KMS-11 (cell line): ENCODE data around the gene TET2.

ENCODE experiments used
- H2AFZ ChIP-seq: fragments of 200-600 bp; sonication (generic); 2 replicates; pipeline ENCODE4 v1.6.1; 2016; ENCODE audit warnings: antibody characterized with exemption, mixed run types, low read depth
- H3K27ac ChIP-seq: fragments of 200-600 bp; sonication (generic); 2 replicates; pipeline ENCODE4 v1.6.1; 2016; ENCODE audit warnings: mild to moderate bottlenecking, mixed run types
- H3K27me3 ChIP-seq: fragments of 200-600 bp; sonication (generic); 2 replicates; pipeline ENCODE4 v1.6.1; 2017; ENCODE audit warnings: mild to moderate bottlenecking, low read depth, mixed run types, moderate library complexity; ENCODE audit not compliant: insufficient read depth
- H3K36me3 ChIP-seq: fragments of 200-600 bp; sonication (generic); 2 replicates; pipeline ENCODE4 v1.6.1; 2017; ENCODE audit warnings: mild to moderate bottlenecking, mixed run types; ENCODE audit not compliant: insufficient read depth
- H3K4me1 ChIP-seq: fragments of 200-600 bp; sonication (generic); 2 replicates; pipeline ENCODE4 v1.6.1; 2016; ENCODE audit warnings: mild to moderate bottlenecking, low read depth, mixed run types; ENCODE audit not compliant: poor library complexity, severe bottlenecking
- H3K4me2 ChIP-seq: fragments of 200-600 bp; sonication (generic); 2 replicates; pipeline ENCODE4 v1.7.0; 2016; ENCODE audit warnings: mild to moderate bottlenecking, mixed run types
- H3K4me3 ChIP-seq: fragments of 200-600 bp; sonication (generic); IDR thresholded peaks from 2 replicates; pipeline ENCODE4 v1.6.1; 2017; ENCODE audit warnings: low read depth, low read length, mixed read lengths; ENCODE audit not compliant: insufficient read depth
- H3K79me2 ChIP-seq: fragments of 200-600 bp; sonication (generic); 2 replicates; pipeline ENCODE4 v1.6.1; 2016; ENCODE audit warnings: low read depth, mixed run types; ENCODE audit not compliant: insufficient read depth
- H3K9ac ChIP-seq: fragments of 200-600 bp; sonication (generic); 2 replicates; pipeline ENCODE4 v1.6.1; 2016; ENCODE audit warnings: mild to moderate bottlenecking, mixed run types
- H4K20me1 ChIP-seq: fragments of 200-600 bp; sonication (generic); 2 replicates; pipeline ENCODE4 v1.6.1; 2016; ENCODE audit warnings: mild to moderate bottlenecking, mixed run types; ENCODE audit not compliant: insufficient read depth
- TF ChIP-seq, protein P1 (sequence below): fragments of 200-600 bp; sonication (generic); conservative IDR thresholded peaks from 2 replicates; pipeline ENCODE4 v1.6.1; 2017; ENCODE audit warnings: low read depth, mild to moderate bottlenecking, antibody characterized with exemption, low read length, moderate library complexity, mixed read lengths

TET2 gene

DNA sequence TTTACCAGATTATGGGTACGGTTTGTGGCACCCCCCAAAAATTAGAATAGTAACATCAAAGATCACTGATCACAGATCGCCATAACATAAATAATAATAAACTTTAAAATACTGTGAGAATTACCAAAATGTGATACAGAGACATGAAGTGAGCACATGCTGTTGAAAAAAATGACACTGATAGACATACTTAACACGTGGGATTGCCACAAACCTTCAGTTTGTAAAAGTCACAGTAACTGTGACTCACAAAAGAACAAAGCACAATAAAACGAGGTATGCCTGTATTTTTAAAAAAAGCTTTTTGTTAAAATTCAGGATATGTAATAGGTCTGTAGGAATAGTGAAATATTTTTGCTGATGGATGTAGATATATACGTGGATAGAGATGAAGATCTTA lies 93.4 kb downstream of the TET2 start:
- Histone ChIP-seq H3K36me3 (no peaks in the 10 kb centered on the region), H2AFZ (no peak overlapping the region), H3K79me2 (no peaks in the 10 kb centered on the region), H4K20me1 (no peaks in the 10 kb centered on the region), H3K27me3 (no peaks in the 10 kb centered on the region), H3K4me1 (peaks cover 3% of the 10 kb centered on the region), H3K4me2 (no peak overlapping the region), H3K9ac (no peak overlapping the region), H3K4me3 (no peak overlapping the region), H3K27ac (no peak overlapping the region)
- TF ChIP-seq, protein P1, sequence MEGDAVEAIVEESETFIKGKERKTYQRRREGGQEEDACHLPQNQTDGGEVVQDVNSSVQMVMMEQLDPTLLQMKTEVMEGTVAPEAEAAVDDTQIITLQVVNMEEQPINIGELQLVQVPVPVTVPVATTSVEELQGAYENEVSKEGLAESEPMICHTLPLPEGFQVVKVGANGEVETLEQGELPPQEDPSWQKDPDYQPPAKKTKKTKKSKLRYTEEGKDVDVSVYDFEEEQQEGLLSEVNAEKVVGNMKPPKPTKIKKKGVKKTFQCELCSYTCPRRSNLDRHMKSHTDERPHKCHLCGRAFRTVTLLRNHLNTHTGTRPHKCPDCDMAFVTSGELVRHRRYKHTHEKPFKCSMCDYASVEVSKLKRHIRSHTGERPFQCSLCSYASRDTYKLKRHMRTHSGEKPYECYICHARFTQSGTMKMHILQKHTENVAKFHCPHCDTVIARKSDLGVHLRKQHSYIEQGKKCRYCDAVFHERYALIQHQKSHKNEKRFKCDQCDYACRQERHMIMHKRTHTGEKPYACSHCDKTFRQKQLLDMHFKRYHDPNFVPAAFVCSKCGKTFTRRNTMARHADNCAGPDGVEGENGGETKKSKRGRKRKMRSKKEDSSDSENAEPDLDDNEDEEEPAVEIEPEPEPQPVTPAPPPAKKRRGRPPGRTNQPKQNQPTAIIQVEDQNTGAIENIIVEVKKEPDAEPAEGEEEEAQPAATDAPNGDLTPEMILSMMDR = no peak

DNA sequence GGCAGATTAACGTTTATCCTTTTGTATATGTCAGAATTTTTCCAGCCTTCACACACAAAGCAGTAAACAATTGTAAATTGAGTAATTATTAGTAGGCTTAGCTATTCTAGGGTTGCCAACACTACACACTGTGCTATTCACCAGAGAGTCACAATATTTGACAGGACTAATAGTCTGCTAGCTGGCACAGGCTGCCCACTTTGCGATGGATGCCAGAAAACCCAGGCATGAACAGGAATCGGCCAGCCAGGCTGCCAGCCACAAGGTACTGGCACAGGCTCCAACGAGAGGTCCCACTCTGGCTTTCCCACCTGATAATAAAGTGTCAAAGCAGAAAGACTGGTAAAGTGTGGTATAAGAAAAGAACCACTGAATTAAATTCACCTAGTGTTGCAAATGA lies 94.8 kb downstream of the TET2 start:
- H3K9ac ChIP-seq = no peak overlapping the region
- H3K79me2 ChIP-seq = no peaks in the 10 kb centered on the region
- H3K4me2 ChIP-seq = no peak overlapping the region
- H2AFZ ChIP-seq = no peak overlapping the region
- H3K4me3 ChIP-seq = no peak overlapping the region
- H3K27ac ChIP-seq = no peak overlapping the region
- no peaks in the 10 kb centered on the region for H4K20me1 ChIP-seq
- no peaks in the 10 kb centered on the region for H3K4me1 ChIP-seq
- no peaks in the 10 kb centered on the region; the same call in 1 of the 2 replicates for H3K36me3 ChIP-seq
- no peaks in the 10 kb centered on the region for H3K27me3 ChIP-seq
- TF ChIP-seq, protein P1 = no peak

DNA sequence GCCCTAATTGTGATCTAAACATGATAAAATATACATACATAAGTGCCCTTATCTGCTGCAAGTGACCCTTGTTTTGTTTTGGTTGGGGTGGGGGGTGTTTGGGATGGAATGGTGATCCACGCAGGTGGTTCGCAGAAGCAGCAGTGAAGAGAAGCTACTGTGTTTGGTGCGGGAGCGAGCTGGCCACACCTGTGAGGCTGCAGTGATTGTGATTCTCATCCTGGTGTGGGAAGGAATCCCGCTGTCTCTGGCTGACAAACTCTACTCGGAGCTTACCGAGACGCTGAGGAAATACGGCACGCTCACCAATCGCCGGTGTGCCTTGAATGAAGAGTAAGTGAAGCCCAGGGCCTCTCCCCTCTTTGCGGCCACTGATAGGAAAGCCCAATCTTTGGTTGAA lies 96.8 kb downstream of the TET2 start:
- Histone ChIP-seq H3K4me3 (no peak overlapping the region), H3K27me3 (no peaks in the 10 kb centered on the region), H4K20me1 (no peaks in the 10 kb centered on the region), H2AFZ (no peak overlapping the region), H3K36me3 (no peaks in the 10 kb centered on the region; the same call in 1 of the 2 replicates), H3K79me2 (no peaks in the 10 kb centered on the region), H3K4me1 (no peaks in the 10 kb centered on the region), H3K4me2 (no peak overlapping the region), H3K27ac (no peak overlapping the region), H3K9ac (no peak overlapping the region)
- TF ChIP-seq, protein P1 = no peak

DNA sequence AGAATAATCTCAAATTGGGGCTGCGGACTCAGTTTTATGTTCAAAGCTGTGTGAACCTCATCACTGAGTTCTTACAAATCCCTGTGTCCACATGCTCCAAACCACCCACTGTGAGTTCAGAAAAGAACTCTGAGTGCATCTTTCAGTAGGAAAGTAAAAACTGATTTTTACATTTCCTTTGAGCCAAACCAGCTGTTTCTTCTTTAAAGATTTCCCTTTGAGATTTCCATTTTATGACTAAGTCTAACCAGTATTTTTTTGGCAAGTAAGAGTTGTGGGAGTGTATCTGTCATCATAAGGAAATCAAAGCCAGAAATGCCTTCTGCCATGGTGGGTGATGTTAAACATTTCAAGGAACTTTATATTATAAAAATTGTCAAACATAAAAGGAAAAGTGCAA lies 100.0 kb downstream of the TET2 start:
- no peaks in the 10 kb centered on the region for H4K20me1 ChIP-seq
- no peak overlapping the region for H3K9ac ChIP-seq
- H3K36me3 ChIP-seq = no peaks in the 10 kb centered on the region; the same call in 1 of the 2 replicates
- H3K27ac ChIP-seq = no peak overlapping the region
- TF ChIP-seq, protein P1 = no peak
- no peaks in the 10 kb centered on the region for H3K4me1 ChIP-seq
- H3K4me3 ChIP-seq = no peak overlapping the region
- H3K79me2 ChIP-seq = no peaks in the 10 kb centered on the region
- H2AFZ ChIP-seq = no peak overlapping the region
- no peak overlapping the region for H3K4me2 ChIP-seq
- no peaks in the 10 kb centered on the region for H3K27me3 ChIP-seq
